HG03097 (cell line): Measurements from ENCODE around the gene GOSR2.
"Not testable (repeated sequence)": the region's sequence is repeated elsewhere in the genome, so short reads cannot be mapped to it uniquely, and the experiment has no call there.

Experiments
- ATAC-seq: cut with Tn5 transposase; IDR thresholded peaks from one replicate; pipeline ENCODE4 v1.9.1; 2021; ENCODE audit not compliant: unreplicated experiment, low FRiP score

GOSR2 gene

DNA sequence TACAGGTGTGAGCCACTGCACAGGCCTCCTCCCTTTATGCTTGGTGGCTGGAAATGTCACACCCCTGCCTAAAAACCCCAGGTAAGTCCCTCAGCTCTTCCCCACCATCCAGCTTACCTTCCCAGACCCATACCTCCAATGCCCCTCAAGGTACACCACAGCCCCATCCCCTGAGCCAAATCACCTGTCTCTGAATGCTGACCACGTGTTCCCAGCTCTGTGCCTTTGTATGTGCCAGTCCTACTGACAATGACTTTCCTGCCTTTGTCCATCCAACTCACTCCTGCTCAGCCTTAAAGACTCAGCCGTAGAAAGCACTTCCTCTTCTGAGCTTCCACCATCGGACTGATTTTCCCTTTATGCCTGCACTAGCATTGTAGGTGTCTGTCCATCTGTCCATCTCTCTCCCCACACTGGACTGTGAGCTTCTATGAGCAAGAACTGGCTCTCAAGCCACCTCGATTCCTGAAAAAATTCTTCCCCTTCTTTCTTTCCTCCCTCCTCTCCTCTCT is 30.7 kb upstream of the GOSR2 start:
- no peak for ATAC-seq

DNA sequence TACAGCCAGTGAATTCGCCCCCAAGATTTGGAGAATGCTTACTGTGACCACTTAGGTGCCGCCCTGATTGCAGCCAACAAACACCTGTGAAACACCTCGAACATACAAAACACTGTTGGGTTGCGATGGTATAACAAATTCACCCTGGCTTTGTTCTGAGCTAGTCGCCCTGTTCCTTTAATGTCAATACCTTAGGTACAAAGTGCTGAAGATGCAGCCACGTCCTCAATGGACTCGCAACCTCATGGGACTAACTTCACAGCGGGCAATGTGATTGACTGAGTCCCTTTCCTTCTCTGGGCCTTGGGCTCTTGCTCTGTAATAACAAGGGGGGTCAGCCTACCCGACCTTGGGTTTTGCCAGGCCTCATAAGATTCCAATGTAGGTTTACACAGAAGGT is 28.9 kb upstream of the GOSR2 start:
- no peak for ATAC-seq

- ATAC-seq, result no peak
Measured at GRCh38 chr17:46894476-46895151, 28.3 kb upstream of the GOSR2 start.

DNA sequence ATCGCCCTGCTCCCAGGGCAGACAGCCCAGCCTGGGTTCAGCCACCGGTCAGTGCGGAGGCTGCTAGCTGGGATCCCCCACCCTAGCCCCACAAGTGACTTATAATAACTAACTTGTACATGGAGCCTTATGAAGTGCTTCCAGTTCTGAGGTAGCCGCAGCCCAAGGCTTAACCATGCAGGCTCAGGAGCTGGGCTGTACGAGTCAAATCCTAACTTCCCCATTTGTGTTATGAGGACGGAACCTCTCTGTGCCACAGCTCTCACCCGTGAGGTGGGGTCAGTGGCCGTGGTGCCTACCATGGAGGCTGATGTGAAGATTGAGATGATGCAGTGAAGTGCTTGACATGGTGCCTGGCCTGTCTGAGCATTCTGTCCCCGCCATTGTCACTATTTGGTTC is 27.8 kb upstream of the GOSR2 start:
- no peak for ATAC-seq

- no peak for ATAC-seq
Measured at GRCh38 chr17:46896991-46897390, 26.0 kb upstream of the GOSR2 start.

- no peak for ATAC-seq
Measured at GRCh38 chr17:46898364-46898763, 24.6 kb upstream of the GOSR2 start.

GRCh38 chr17:46898860-46899259 is 24.1 kb upstream of the GOSR2 start:
- no peak for ATAC-seq

GRCh38 chr17:46901291-46901690 is 21.7 kb upstream of the GOSR2 start:
- ATAC-seq, result no peak

DNA sequence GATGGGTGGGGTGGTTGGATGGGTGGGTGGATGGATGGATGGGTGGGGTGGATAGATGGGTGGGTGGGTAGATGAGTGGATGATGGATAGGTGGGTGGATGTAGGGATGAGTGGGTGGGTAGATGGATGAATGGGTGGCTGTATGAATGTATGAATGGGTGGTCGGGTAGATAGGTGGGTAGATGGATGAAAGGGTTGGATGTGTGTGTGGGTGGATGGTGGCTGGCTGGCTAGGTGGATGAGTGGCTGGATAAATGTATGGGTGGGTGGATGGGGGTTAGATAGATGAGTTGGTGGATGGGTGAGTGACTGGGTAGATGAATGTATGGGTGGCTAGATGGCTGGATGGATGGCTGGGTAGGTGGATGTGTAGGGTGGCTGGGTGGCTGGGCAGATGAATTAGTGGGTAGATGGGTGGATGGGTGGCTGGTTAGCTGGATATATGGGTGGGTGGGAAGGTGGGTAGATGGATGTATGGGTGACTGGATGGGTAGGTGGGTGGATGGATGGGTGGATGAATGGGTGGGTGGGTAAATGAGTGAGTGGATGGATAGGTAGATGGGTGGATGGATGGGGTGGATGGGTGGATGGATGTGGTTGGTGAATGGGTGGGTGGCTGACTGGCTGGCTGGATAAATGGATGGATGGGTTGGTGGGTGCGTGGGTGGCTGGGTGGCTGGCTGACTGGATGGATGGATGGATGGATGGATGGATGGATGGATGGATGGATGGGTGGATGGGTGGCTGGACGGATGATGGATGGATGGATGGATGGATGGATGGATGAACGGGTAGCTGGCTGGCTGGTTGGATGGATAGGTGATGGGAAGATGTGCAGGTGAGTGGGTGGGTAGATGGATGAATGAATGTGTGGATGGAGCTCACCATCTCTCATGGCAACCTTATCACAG is 18.9 kb upstream of the GOSR2 start:
- no peak for ATAC-seq

GRCh38 chr17:46908068-46908737 is 14.8 kb upstream of the GOSR2 start:
- no peak for ATAC-seq

GRCh38 chr17:46910179-46910927 is 12.6 kb upstream of the GOSR2 start:
- no peak for ATAC-seq

DNA sequence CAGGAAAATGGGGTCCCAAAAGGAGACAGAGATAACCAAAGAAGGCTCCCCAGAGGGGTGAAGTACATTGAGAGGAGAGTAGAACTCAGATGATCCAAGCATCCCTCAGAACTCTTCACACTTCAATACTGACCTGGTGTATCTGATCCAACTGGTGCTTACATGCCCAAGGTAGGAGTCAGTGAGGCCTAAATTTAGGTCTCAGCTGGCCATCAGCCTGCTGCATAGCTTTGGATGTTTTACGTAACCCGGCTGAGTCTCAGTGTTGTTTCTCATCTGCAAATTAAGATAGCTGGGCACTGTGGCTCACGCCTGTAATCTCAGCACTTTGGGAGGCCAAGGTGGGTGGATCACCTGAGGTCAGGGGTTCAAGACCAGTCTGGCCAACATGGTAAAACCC is 11.6 kb upstream of the GOSR2 start:
- no peak for ATAC-seq

DNA sequence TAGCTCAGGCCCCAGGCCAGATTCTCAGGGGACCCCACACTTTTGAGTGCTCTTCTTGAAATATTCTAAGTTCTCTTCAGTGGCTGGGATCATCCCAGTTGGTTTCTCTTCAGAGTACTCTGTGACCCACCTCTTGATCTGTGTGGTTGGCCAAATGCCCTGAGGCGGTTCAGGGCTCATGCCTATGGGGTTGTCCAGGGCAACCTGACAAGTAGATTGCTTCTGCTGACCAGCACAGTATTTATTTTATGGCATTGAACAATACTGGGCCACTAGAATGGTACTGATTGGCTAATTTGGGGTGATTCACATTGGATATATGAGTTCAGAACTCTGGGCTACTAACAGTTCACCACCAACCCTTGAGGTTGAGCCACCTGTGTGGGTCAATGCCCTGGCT is 7.4 kb upstream of the GOSR2 start:
- ATAC-seq, result no peak

- no peak for ATAC-seq
Measured at GRCh38 chr17:46916211-46916610, 6.7 kb upstream of the GOSR2 start.

DNA sequence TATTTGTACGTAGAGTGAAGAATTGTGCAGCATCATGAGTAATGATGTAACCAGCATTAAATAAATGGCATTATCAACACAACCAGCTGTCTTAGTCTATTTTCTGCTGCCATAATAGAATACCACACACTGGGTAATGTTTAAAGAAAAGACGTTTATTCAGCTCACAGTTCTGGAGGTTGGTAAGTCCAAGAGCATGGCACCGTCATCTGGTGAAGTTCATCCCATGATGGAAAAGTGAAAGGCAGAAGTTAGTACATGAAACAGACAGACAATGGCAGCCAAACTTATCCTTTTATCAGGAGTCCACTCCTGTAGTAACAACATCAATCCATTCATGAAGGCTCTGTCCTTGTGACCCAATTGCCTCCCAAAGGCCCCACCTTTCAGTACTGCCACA is 6.3 kb upstream of the GOSR2 start:
- no peak for ATAC-seq

- ATAC-seq, result no peak
Measured at GRCh38 chr17:46917041-46917440, 5.9 kb upstream of the GOSR2 start.

DNA sequence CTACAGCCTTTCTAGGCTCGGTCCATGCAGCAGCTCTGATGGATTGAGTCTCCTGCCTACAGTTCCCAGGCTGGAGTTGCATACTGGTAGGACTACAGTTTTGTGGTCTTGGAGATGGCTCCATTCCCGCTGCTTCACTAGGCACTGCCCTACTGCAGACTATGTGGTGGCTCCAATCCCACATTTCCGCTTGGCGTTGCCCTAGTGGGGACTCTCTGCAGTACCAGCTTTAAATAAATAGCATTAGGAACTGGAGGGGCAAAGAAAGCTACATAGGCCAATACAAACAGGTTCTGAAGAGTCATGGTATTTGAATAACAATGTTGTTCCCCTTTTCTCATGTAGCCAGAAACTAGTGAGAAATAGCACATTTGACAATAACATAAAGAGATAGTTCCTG is 5.4 kb upstream of the GOSR2 start:
- no peak for ATAC-seq

GRCh38 chr17:46921962-46922361 is 998 bp upstream of the GOSR2 start:
- ATAC-seq, result not testable (repeated sequence)

DNA sequence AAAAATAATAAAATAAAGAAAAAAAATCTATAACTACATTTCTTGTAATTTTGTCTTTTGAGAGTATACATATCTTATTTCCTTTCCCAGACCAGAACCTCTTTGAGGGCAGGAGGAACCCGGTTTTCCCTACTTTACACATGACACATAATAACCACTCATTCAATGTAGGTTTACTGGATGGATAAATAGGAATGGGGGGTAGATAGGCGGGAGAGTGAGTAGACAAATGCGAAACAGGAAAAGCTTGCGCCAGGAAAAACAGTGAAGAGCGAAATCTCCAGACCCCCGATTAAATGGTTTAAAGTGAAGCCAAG is 515 bp upstream of the GOSR2 start:
- no peak for ATAC-seq

- no peak for ATAC-seq
Measured at GRCh38 chr17:46925185-46925868, 2.4 kb downstream of the GOSR2 start.
